B cell (primary cell): ENCODE measurements around the gene SUGCT. TPM values are rescaled to one million over a fixed set of nuclear protein-coding genes. Genes with fewer than 3 reads are reported as not detected.
"Not testable (repeated sequence)": the region's sequence is repeated elsewhere in the genome, so short reads cannot be mapped to it uniquely, and the experiment has no call there.

Experiments
- ATAC-seq: fragments of 200-7000 bp; cut with Tn5 transposase; one replicate; pipeline ENCODE4 v1.10.0; 2021; ENCODE audit warnings: low read depth, mild to moderate bottlenecking, moderate number of reproducible peaks, moderate library complexity
- CTCF ChIA-PET: fragments of 350-600 bp; sonication (Branson Sonifier 250); formaldehyde crosslinking; loops from one replicate; lab custom pipeline; 2021; ENCODE audit warnings: antibody characterized with exemption, inconsistent platforms; lab: Charles Lee
- POLR2A ChIA-PET: fragments of 350-600 bp; sonication (Branson Sonifier 250); formaldehyde crosslinking; loops from one replicate; lab custom pipeline; 2021; ENCODE audit warnings: antibody characterized with exemption; lab: Charles Lee
- DNase-seq: peaks from one replicate; pipeline ENCODE4 v3.0.0; 2013
- H2AFZ ChIP-seq: 2 replicates; pipeline ENCODE4 v1.6.1; 2012; ENCODE audit warnings: mild to moderate bottlenecking, low read depth, low read length; ENCODE audit not compliant: insufficient read depth, poor library complexity, severe bottlenecking
- H3K27ac ChIP-seq, 2 donors: 1 replicate in 1 of 2; 2 replicates in 1 of 2; pipeline ENCODE4 v1.5.1; 2012 to 2013; ENCODE audit warnings: low read length in 2 of 2, mild to moderate bottlenecking in 2 of 2, moderate library complexity in 1 of 2
- H3K27me3 ChIP-seq, 4 experiments: fragments of 200-600 bp in 1 of 4; sonication (generic) in 1 of 4; replicated peaks in 1 of 4; 1 replicate in 2 of 4; 2 replicates in 2 of 4; pipeline versions ENCODE4 v1.6.1 to v1.7.0; 2013 to 2016; ENCODE audit warnings: low read length in 3 of 4, mild to moderate bottlenecking in 2 of 4, mixed read lengths in 1 of 4, moderate library complexity in 1 of 4; ENCODE audit not compliant: insufficient read depth in 4 of 4, control insufficient read depth in 3 of 4; ENCODE audit errors: control extremely low read depth in 1 of 4
- H3K36me3 ChIP-seq, 2 experiments: replicated peaks in 1 of 2; 1 replicate in 1 of 2; 2 replicates in 1 of 2; pipeline versions ENCODE4 v1.6.1 to v1.7.1; 2013; ENCODE audit warnings: low read length in 1 of 2; ENCODE audit not compliant: insufficient read depth in 2 of 2, control insufficient read depth in 1 of 2; ENCODE audit errors: control extremely low read depth in 1 of 2, extremely low read depth in 1 of 2
- H3K4me1 ChIP-seq, 2 donors: fragments of 200-600 bp in 1 of 2; sonication (generic) in 1 of 2; 1 replicate in 1 of 2; 2 replicates in 1 of 2; pipeline versions ENCODE4 v1.5.1 to v1.6.1; 2013 to 2017; ENCODE audit warnings: low read length in 2 of 2; ENCODE audit not compliant: control insufficient read depth in 2 of 2, insufficient read depth in 2 of 2
- H3K4me2 ChIP-seq: replicated peaks from 2 replicates; pipeline ENCODE3; 2012; ENCODE audit warnings: mild to moderate bottlenecking, low read depth, low read length; ENCODE audit not compliant: poor library complexity, severe bottlenecking
- H3K4me3 ChIP-seq, 5 experiments: fragments of 200-600 bp in 1 of 5; sonication (generic) in 1 of 5; 1 replicate in 3 of 5; 2 replicates in 2 of 5; pipeline versions ENCODE4 v1.5.1 to v1.7.0; 2011 to 2016; ENCODE audit warnings: low read length in 4 of 5, mild to moderate bottlenecking in 4 of 5, low read depth in 2 of 5, control low read depth in 1 of 5, moderate library complexity in 1 of 5; ENCODE audit not compliant: insufficient read depth in 1 of 5; ENCODE audit errors: control extremely low read depth in 1 of 5, extremely low read depth in 1 of 5
- H3K79me2 ChIP-seq: fragments of 200-600 bp; sonication (generic); one replicate; pipeline ENCODE4 v1.6.0; 2016; ENCODE audit warnings: low read length; ENCODE audit not compliant: control insufficient read depth, insufficient read depth
- H3K9ac ChIP-seq: fragments of 200-600 bp; sonication (generic); 2 replicates; pipeline ENCODE4 v1.6.1; 2017; ENCODE audit warnings: mild to moderate bottlenecking, low read length, moderate library complexity
- H3K9me3 ChIP-seq, 3 donors: one replicate each; pipeline versions ENCODE4 v1.6.1 to v1.7.1; 2013; ENCODE audit warnings: low read length in 2 of 3; ENCODE audit not compliant: control insufficient read depth in 2 of 3, insufficient read depth in 1 of 3; ENCODE audit errors: control extremely low read depth in 1 of 3
- H4K20me1 ChIP-seq: 2 replicates; pipeline ENCODE4 v1.6.0; 2012; ENCODE audit warnings: mild to moderate bottlenecking, low read length; ENCODE audit not compliant: insufficient read depth, control insufficient read depth, poor library complexity, severe bottlenecking
- H3K27ac Mint-ChIP-seq: one replicate; pipeline ENCODE4 v1.8.0; 2021; ENCODE audit warnings: mixed read lengths
- H3K27me3 Mint-ChIP-seq: one replicate; pipeline ENCODE4 v1.8.0; 2021; ENCODE audit warnings: mixed read lengths
- H3K4me1 Mint-ChIP-seq: one replicate; pipeline ENCODE4 v1.8.0; 2021; ENCODE audit warnings: mixed read lengths
- H3K4me3 Mint-ChIP-seq: one replicate; pipeline ENCODE4 v1.8.0; 2021; ENCODE audit warnings: mixed read lengths
- H3K9me3 Mint-ChIP-seq: one replicate; pipeline ENCODE4 v1.8.0; 2022; ENCODE audit warnings: mixed read lengths; ENCODE audit not compliant: insufficient read depth
- CTCF ChIP-seq: fragments of 200-600 bp; IDR thresholded peaks from one replicate; pipeline ENCODE4 v1.8.0; 2022; ENCODE audit warnings: antibody characterized with exemption, mild to moderate bottlenecking
- EZH2 ChIP-seq: IDR thresholded peaks from 2 replicates; pipeline ENCODE4 v1.6.1; 2012; ENCODE audit warnings: borderline replicate concordance, low read depth, mild to moderate bottlenecking, moderate library complexity, low read length; ENCODE audit not compliant: insufficient read depth, poor library complexity, severe bottlenecking
- WGBS: methylation state at CpG from one replicate; pipeline ENCODE4 v1.1.5; 2013; ENCODE audit warnings: missing lambda C conversion rate; ENCODE audit not compliant: insufficient coverage; 5-methylcytosine and 5-hydroxymethylcytosine counted together
- intact Hi-C: fragments of 100-400 bp; cut with micrococcal nuclease; formaldehyde crosslinking; loops from one replicate; pipeline ENCODE4 v1.10.0; 2022
- polyA plus RNA-seq: library from polyadenylated mRNA; depleted of rRNA; stranded (reverse); fragments of >200 nt; gene quantifications from 2 replicates; pipeline ENCODE4 v1.2.3, GENCODE V29; 2012
- total RNA-seq, 2 donors: library from RNA; stranded (reverse); fragments of 120-200 nt in 1 of 2; gene quantifications; 1 replicate in 1 of 2; 2 replicates in 1 of 2; pipeline versions ENCODE4 v1.2.3 to v1.2.4, GENCODE V29; 2013 to 2022

The SUGCT gene
- total and polyA plus RNA-seq, 2 donors (not counting 1 experiment from before 2014, with no cell fraction given) = 0.19 to 0.86 TPM

GRCh38 chr7:40598915-40599314 is 464.1 kb downstream of the SUGCT start:
- Mint-ChIP-seq H3K27me3 (no peaks in the 10 kb centered on the region), H3K9me3 (no peaks in the 10 kb centered on the region), H3K4me3 (no peak overlapping the region), H3K4me1 (peaks cover 2% of the 10 kb centered on the region), H3K27ac (no peak overlapping the region)
- POLR2A ChIA-PET = no interaction called here
- H3K27ac ChIP-seq = no peak overlapping the region
- H3K4me2 ChIP-seq = no peak overlapping the region
- no peaks in the 10 kb centered on the region for H3K27me3 ChIP-seq
- H2AFZ ChIP-seq = no peak overlapping the region
- no peaks in the 10 kb centered on the region for H3K79me2 ChIP-seq
- H4K20me1 ChIP-seq = no peaks in the 10 kb centered on the region
- H3K4me1 ChIP-seq = no peaks in the 10 kb centered on the region
- DNase-seq (no peak), ATAC-seq (no peak)
- H3K4me3 ChIP-seq = no peak overlapping the region
- WGBS = 0% methylated on average over 2 of the region's 7 CpGs
- CTCF ChIA-PET = no interaction called here
- intact Hi-C loops = no loop called here
- no peak overlapping the region for H3K9ac ChIP-seq
- H3K9me3 ChIP-seq = no peaks in the 10 kb centered on the region
- TF ChIP-seq EZH2 = no peak
- TF ChIP-seq CTCF = no peak
- no peaks in the 10 kb centered on the region for H3K36me3 ChIP-seq

GRCh38 chr7:40599836-40600235 is 465.0 kb downstream of the SUGCT start:
- Histone ChIP-seq H3K36me3 (no peaks in the 10 kb centered on the region), H4K20me1 (no peaks in the 10 kb centered on the region), H3K4me1 (no peaks in the 10 kb centered on the region), H3K79me2 (no peaks in the 10 kb centered on the region), H3K9ac (no peak overlapping the region), H3K4me3 (no peak overlapping the region), H3K27me3 (no peaks in the 10 kb centered on the region), H3K4me2 (no peak overlapping the region), H3K27ac (no peak overlapping the region), H2AFZ (no peak overlapping the region), H3K9me3 (no peaks in the 10 kb centered on the region)
- H3K9me3 Mint-ChIP-seq = no peaks in the 10 kb centered on the region
- POLR2A ChIA-PET = no interaction called here
- H3K27me3 Mint-ChIP-seq = no peaks in the 10 kb centered on the region
- intact Hi-C loops = no loop called here
- WGBS = 81% methylated on average over 4 of the region's 5 CpGs
- no peak overlapping the region for H3K4me3 Mint-ChIP-seq
- CTCF ChIA-PET = no interaction called here
- ATAC-seq (no peak), DNase-seq (no peak)
- H3K4me1 Mint-ChIP-seq = peaks cover 2% of the 10 kb centered on the region
- H3K27ac Mint-ChIP-seq = no peak overlapping the region
- TF ChIP-seq CTCF (no peak), EZH2 (no peak)

GRCh38 chr7:40602351-40602750 is 467.5 kb downstream of the SUGCT start:
- H3K9ac ChIP-seq, CTCF ChIA-PET, H3K36me3 ChIP-seq, H3K27ac ChIP-seq, H3K4me3 Mint-ChIP-seq, POLR2A ChIA-PET, H3K27ac Mint-ChIP-seq, H4K20me1 ChIP-seq, H3K27me3 Mint-ChIP-seq, H3K4me1 ChIP-seq, H3K27me3 ChIP-seq, H2AFZ ChIP-seq, H3K9me3 Mint-ChIP-seq, H3K79me2 ChIP-seq, ATAC-seq, H3K4me3 ChIP-seq, DNase-seq, H3K9me3 ChIP-seq, intact Hi-C loops, H3K4me1 Mint-ChIP-seq, H3K4me2 ChIP-seq: not testable (repeated sequence)
- WGBS = no CpG with 5 or more reads among the region's 2 CpGs
